MM.1S (cell line): ENCODE results near the gene KRT2.

Source experiments
- DNase-seq: peaks from one replicate; pipeline ENCODE4 v3.0.0-alpha.2; 2015
- H2AFZ ChIP-seq: fragments of 300-600 bp; sonication (generic); 2 replicates; pipeline ENCODE4 v1.6.0; 2016; ENCODE audit warnings: antibody characterized with exemption, low read length
- H3F3A ChIP-seq: fragments of 300-600 bp; sonication (generic); 2 replicates; pipeline ENCODE4 v1.6.1; 2016; ENCODE audit warnings: mild to moderate bottlenecking, antibody characterized with exemption, low read length, moderate library complexity, mixed read lengths; ENCODE audit not compliant: insufficient read depth
- H3K27ac ChIP-seq: fragments of 300-600 bp; sonication (generic); 2 replicates; pipeline ENCODE4 v1.5.1; 2016; ENCODE audit warnings: mild to moderate bottlenecking, low read length
- H3K27me3 ChIP-seq: fragments of 300-600 bp; sonication (generic); replicated peaks from 2 replicates; pipeline ENCODE4 v1.6.0; 2016; ENCODE audit warnings: low read length; ENCODE audit not compliant: insufficient read depth
- H3K36me3 ChIP-seq: fragments of 300-600 bp; sonication (generic); replicated peaks from 2 replicates; pipeline ENCODE4 v1.6.1; 2016; ENCODE audit warnings: mild to moderate bottlenecking, low read length, mixed read lengths; ENCODE audit not compliant: insufficient read depth
- H3K4me1 ChIP-seq: fragments of 300-600 bp; sonication (generic); 2 replicates; pipeline ENCODE4 v1.6.1; 2016; ENCODE audit warnings: low read length, mixed read lengths
- H3K4me2 ChIP-seq: fragments of 300-600 bp; sonication (generic); 2 replicates; pipeline ENCODE4 v1.6.0; 2016; ENCODE audit warnings: low read depth, low read length
- H3K4me3 ChIP-seq: fragments of 300-600 bp; sonication (generic); 2 replicates; pipeline ENCODE4 v1.5.1; 2016; ENCODE audit warnings: low read length, mixed read lengths
- H3K79me2 ChIP-seq: fragments of 300-600 bp; sonication (generic); 2 replicates; pipeline ENCODE4 v1.6.1; 2016; ENCODE audit warnings: mixed run types, low read length, mixed read lengths
- H3K9ac ChIP-seq: fragments of 300-600 bp; sonication (generic); 2 replicates; pipeline ENCODE4 v1.6.1; 2016; ENCODE audit warnings: low read length, mixed read lengths
- H3K9me2 ChIP-seq: fragments of 300-600 bp; sonication (generic); replicated peaks from 2 replicates; pipeline ENCODE4 v1.6.1; 2016; ENCODE audit warnings: mild to moderate bottlenecking, low read length, mixed read lengths; ENCODE audit not compliant: insufficient read depth
- H3K9me3 ChIP-seq: fragments of 300-600 bp; sonication (generic); replicated peaks from 2 replicates; pipeline ENCODE4 v1.6.1; 2016; ENCODE audit warnings: mild to moderate bottlenecking, low read length, mixed read lengths; ENCODE audit not compliant: insufficient read depth
- H4K20me1 ChIP-seq: fragments of 300-600 bp; sonication (generic); 2 replicates; pipeline ENCODE4 v1.6.1; 2016; ENCODE audit warnings: mild to moderate bottlenecking, low read length, moderate library complexity, mixed read lengths; ENCODE audit not compliant: insufficient read depth
- CTCF ChIP-seq: fragments of 300-600 bp; sonication (generic); IDR thresholded peaks from 2 replicates; pipeline ENCODE4 v1.5.1; 2016; ENCODE audit warnings: antibody characterized with exemption, low read length, mixed read lengths
- EZH2 ChIP-seq: fragments of 300-600 bp; sonication (generic); optimal IDR thresholded peaks from 2 replicates; pipeline ENCODE3; 2017; ENCODE audit warnings: low read depth, mild to moderate bottlenecking, antibody characterized with exemption, low read length, mixed read lengths
- EZH2phosphoT487 ChIP-seq: fragments of 300-600 bp; sonication (generic); IDR thresholded peaks from 2 replicates; pipeline ENCODE4 v1.6.1; 2018; ENCODE audit warnings: antibody characterized with exemption, low read length

The KRT2 gene

DNA sequence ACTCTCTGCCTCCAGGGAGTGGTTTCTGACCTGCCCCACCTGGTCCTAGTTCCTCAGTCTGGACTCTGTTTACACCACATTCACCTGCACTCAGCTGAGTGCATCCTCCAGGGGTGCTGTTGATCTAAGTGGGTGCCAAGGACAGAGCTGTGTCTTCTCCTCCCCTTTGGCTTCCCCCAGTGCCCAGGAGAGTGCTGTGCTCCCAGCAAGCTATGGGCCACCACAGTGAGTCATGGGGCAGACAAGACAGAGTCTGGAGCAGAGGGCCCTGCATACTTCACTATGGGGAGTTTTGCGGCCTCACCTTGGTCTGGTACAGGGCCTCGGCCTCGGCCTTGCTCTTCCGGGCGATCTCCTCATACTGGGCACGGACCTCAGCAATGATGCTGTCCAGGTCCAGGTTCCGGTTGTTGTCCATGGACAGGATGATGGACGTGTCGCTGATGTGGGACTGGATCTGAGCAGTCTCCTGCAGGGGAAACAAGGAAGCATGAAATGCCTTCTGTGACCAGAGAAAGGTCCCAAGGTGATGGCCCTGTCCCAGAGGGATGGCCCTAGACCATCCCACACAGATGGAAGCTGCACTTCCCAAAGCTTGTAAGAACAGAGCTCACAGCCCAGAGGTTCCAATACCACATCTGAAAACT, 38.5 kb downstream of the KRT2 start:
- H3K9me2 ChIP-seq, result no peaks in the 10 kb centered on the region
- H3K9ac ChIP-seq, result no peak overlapping the region
- H3K27ac ChIP-seq, result no peak overlapping the region
- no peak for DNase-seq
- H3K79me2 ChIP-seq, result no peaks in the 10 kb centered on the region
- peaks cover 71% of the 10 kb centered on the region for H3K27me3 ChIP-seq
- no peak overlapping the region for H3K4me3 ChIP-seq
- no peaks in the 10 kb centered on the region for H3K4me1 ChIP-seq
- TF ChIP-seq CTCF, result no peak
- no peak for TF ChIP-seq EZH2
- TF ChIP-seq EZH2phosphoT487, result no peak
- no peaks in the 10 kb centered on the region for H3F3A ChIP-seq
- no peaks in the 10 kb centered on the region for H3K9me3 ChIP-seq
- no peak overlapping the region for H2AFZ ChIP-seq
- no peaks in the 10 kb centered on the region for H4K20me1 ChIP-seq
- no peak overlapping the region for H3K4me2 ChIP-seq
- H3K36me3 ChIP-seq, result no peaks in the 10 kb centered on the region

- no peaks in the 10 kb centered on the region for H3K36me3 ChIP-seq
- DNase-seq, result no peak
- no peak overlapping the region for H3K9ac ChIP-seq
- no peaks in the 10 kb centered on the region for H3F3A ChIP-seq
- H3K4me2 ChIP-seq, result no peak overlapping the region
- no peaks in the 10 kb centered on the region for H3K4me1 ChIP-seq
- H3K4me3 ChIP-seq, result no peak overlapping the region
- no peaks in the 10 kb centered on the region for H4K20me1 ChIP-seq
- no peaks in the 10 kb centered on the region for H3K9me2 ChIP-seq
- no peaks in the 10 kb centered on the region for H3K79me2 ChIP-seq
- TF ChIP-seq CTCF (no peak), EZH2 (no peak), EZH2phosphoT487 (no peak)
- no peak overlapping the region for H2AFZ ChIP-seq
- H3K27ac ChIP-seq, result no peak overlapping the region
- H3K27me3 ChIP-seq, result peaks cover 71% of the 10 kb centered on the region
- H3K9me3 ChIP-seq, result no peaks in the 10 kb centered on the region
These were observed 39.3 kb downstream of the KRT2 start for GRCh38 chr12:52612431-52613383.

GRCh38 chr12:52611080-52611468, 40.9 kb downstream of the KRT2 start:
- Histone ChIP-seq H3K79me2 (no peaks in the 10 kb centered on the region), H3K4me2 (no peak overlapping the region)

More at GRCh38 chr12:52611080-52611468, 40.9 kb downstream of the KRT2 start:
- Histone ChIP-seq H3K9ac (no peak overlapping the region), H3K36me3 (no peaks in the 10 kb centered on the region), H2AFZ (no peak overlapping the region), H4K20me1 (no peaks in the 10 kb centered on the region), H3K27ac (no peak overlapping the region), H3K9me3 (no peaks in the 10 kb centered on the region), H3K9me2 (no peaks in the 10 kb centered on the region), H3K4me1 (no peaks in the 10 kb centered on the region), H3F3A (no peaks in the 10 kb centered on the region), H3K27me3 (peaks cover 62% of the 10 kb centered on the region), H3K4me3 (no peak overlapping the region)
- TF ChIP-seq EZH2phosphoT487, result no peak
- TF ChIP-seq EZH2, result no peak
- TF ChIP-seq CTCF, result no peak
- DNase-seq, result no peak
